SKM-1 treated with dmso at 0.1 percent for 144 hours (cell line): ENCODE results near the gene POLE.

Experiments used
- DNase-seq: peaks from one replicate; lab custom pipeline; 2025; ENCODE audit not compliant: unreplicated experiment; lab: John Stamatoyannopoulos, UW

The POLE gene

DNA sequence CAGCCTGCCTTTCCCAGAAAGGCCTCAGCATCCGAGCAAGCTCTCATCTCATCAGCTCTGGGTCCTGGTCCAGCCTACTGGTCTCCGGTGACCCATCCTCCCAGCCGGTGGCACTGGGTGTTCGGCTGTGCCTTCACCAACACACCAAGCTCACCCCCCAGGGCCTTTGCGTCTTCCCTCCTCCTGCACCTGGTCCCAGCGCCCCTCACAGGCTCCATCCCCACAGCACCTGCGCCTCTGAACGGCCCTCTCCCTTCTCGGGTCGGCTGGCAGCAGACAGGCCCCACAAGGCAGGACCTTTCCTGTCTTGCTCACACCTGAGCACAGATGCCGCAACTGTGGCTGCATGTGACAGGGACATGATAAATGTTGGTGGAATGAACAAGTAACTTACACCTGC is 55.5 kb downstream of the POLE start:
- DNase-seq, result no peak

DNA sequence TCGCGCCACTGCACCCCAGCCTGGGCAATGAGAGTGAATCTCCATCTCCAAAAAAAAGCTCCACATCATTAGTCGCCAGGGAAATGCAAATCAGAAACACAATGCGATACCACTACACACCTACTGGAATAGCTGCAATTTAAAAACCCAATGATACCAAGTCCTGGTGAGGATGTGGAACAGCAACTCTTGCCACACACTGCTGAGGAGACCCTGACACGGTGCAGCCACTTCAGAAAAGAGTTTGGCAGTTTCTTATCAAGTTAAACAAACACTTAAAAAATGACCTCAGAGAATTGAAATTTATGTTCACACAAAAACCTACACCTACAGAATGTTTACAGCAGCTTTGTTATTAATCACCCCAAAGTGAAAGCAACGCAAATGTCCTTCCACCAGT is 56.5 kb downstream of the POLE start:
- no peak for DNase-seq

DNA sequence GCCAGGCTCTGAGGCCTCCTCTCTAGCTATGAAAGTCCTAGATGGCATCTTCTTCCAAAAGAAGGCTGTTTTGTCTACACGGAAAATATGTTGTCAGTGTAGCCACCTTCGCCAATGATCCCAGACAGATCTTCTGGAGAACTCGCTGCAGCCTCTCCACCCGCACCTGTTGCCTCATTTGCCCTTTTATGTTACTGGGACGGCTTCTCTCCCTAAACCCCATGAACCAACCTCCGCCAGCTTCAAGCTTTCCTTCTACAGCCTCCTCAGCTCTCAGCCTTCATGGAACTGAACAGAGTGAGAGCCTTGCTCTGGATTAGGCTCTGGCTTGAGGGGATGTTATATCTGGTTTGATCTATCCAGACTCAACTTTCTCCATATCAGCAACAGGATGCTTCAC is 57.8 kb downstream of the POLE start:
- no peak for DNase-seq

DNA sequence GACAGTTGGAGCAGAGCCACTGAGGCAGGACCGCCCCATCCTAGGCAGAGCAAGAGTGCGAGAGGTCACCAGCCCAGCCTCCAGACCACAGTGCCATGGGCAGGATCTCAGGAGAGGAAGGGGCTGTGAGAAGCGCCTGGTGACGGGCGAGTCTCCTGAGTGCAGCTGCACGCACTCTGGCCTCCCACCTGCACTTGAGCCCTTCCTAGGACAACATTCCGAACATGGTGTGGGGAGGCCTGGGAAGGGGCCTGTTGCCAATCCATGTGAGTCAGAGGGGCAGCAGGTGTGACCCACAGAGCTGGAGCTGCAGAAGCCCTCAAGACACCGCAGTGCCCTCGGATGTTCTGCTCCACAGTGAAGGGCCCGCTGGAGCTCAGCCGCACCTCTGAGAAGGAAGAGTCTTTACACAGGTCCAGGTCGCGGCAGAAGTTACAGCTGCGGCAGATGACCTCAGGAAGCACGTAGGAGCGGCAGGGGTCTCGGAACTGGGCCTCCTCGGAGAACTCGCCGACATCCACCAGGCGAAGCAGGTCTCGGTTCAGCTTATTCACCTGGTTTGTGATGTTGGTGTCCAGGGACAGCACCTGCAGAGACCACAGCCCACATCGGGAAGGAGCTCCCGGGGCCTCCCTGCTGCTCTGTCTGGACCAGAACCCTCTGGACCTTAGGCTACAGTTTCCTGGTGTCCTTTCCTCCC is 61.3 kb downstream of the POLE start:
- DNase-seq, result no peak

DNA sequence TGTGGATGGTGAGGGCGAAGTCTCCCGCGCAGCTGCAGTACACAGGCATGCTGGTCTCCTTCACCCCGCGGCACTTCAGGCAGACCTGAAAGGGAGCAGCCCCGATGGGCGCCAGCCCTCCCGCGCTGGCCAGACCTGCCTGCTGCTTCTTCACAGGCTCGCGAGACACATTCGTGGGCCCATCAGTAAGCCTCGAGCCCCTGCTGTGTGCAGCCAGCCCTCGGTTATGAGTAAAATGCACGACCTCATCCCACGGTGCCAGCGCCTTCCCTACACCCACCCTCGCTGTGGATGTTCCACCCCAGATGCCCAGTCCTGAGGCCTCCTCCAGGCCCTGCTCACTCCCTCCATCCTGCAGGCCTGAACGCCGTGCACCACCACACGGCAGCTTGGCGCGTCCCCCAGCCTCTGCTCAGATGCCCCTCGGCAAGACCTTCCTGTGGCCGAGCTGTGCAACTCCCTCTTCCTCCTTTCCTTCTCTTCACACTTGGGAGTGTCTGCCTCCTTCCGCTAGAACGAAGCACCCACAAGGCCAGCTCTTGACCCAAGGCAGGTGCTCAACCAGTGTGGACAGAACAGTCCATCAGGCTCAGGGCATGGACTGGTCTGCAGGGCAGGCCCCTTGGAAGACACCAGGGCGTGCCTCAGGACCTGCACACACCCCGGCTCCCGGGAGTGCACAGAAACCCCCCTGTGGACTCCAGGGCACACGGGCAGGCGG is 62.1 kb downstream of the POLE start:
- no peak for DNase-seq

DNA sequence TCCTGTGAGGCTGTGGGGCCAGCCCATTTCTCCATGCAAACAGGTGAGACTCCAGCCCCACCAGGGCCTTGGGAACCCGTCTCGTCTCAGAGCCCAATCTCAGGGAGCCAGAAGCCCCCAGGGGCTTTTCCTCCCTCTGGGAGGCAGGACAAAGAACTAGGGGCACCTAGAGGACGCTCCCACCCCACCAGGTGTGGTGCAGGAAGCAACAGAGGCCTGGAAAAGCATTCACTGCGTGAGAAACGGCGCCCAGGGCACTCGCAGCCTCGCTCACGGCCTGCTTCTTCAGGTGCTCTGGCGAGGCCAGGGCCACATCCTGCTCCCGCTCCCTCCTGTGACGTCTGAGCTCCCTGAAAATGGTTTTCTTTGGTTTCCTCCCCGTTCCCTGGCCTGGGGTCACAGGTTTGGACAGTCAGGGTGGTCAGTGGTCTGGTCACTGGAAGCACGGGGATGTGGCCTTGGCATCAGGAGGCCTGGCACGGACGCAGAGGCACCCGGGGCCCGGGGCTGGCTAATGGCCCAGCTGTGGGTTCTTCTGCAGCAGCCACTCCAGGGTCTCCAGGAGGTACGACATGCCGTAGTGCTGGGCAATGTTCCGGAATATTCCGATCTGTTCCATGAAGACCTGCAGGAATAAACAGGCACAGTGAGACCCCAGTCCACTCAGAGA is 62.8 kb downstream of the POLE start:
- no peak for DNase-seq

DNA sequence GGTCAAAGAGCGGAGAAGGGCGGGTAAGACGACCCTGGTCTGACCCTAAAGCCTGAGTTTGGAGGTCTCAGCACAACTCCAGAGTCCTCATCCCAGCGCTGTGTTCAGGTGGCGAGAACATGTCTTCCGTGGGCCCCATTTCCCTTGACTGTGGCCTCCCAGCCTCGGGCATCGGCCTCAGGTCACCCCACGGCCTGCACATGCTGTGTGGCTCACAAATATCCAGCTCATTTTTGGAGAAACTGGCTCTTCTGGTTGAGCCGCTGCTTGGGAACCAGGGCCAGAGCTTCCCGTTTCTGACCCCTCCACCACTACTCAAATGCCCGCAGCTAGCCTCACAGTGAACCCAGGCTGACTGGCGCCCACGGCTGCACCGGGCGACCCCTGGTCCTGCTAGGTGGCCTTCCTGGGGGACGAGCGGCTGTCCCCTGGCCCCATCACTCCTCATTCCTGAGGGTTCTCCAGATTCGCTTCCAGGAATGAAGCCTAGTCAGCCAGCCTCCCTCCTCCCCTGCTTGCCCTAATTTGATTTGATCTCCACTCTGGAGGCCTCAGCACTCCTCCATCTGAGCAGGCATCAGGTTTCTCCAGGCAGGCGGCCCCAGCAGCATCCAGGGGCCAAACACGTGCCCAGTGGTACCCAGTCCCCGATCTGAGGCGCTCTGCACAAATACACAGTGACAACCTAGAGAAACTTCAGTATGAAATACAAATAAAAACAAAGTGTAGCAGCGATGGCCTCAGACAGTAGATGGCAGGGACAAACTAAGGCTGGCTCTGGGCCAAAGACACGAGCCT is 63.9 kb downstream of the POLE start:
- DNase-seq, result no peak

DNA sequence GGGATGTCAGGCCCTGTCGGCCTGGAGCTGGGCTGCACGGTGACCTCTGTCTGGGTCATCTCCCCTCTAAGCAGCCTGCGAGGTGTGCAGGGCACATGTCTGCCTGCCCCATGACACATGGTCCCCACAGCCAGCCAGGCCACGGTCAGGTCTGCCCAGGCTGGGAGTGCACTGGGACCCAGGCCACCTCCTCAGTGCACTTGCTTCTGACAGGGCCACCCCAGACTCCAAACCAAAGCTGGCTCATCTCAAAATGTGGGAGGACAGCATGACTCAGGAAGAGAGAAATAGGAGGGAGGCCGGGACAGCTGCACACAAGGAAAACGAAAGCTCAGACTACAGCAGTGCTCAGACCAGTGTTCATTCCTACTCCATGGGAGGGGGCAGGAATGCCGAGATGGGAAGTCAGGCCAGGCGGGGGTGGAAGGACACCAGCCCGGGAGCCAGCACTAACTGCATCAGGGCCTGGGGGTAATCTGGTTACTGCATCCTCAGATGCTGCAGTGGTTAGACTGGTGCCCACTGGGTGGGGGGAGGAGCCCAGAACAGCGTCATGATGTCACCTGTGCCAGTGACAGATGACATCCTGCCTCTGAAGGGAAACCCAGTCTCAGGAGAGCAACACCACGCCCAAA is 64.6 kb downstream of the POLE start:
- DNase-seq, result no peak

DNA sequence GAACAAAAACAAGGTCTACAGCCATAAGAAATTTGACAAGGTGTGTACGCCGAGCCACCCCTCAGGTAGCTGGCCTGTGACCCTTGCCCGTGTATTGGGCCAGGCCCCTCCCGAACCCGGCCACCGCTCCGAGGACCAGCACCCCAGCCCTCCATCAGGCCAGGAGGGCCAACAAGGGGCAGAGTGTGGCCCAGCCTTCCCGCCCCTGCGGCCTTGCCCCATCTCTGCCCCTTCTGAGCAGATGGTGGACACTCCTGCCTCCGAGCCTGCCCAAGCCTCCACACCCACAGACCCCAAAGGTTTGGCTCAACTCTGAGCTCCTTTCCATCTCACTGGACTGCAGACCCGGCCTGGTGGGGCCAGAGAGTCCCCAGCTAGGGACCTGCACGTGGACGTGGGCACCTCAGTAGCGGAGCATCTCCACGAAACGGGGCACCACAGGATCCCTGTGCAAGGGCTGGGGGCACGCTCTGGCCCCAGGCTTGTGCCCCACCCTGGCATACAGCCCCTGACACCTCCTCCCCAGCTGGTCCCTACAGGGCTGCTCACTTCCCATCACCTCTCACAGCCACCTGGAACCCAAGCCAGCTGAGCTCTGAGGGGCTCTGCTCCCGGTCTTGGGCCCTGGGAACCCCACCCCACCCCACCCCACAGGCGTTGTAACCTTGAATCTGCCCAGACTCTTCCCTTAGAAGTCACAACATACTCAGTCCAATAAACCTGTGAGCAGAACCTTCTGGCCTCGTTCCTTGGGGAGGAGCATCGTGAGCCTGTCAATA is 65.3 kb downstream of the POLE start:
- no peak for DNase-seq

DNA sequence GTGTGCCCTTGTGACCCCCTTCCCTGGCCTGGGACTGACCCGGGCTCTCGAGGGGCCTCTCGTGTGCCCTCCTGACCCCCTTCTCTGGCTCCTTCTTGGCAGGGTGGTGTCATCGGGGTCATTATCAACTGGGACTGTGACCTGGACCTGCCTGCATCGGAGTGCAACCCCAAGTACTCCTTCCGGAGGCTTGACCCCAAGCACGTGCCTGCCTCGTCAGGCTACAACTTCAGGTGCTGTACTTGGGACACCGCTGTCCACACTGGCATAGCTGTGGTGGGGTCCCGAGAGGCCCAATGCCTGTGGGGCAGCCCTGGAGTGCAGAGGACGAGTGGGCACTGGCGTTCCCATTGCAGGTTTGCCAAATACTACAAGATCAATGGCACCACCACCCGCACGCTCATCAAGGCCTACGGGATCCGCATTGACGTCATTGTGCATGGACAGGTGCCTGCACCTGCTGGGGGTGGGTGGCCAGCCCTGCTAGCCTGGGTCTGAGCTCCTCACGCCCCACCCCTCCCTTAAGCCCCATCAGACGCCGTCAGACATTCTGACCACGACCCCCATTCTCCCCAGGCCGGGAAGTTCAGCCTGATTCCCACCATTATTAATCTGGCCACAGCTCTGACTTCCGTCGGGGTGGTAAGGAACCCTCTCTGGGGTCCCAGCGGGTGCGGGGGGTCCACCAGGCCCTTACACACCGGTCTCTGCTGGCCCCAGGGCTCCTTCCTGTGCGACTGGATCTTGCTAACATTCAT is 66.1 kb downstream of the POLE start:
- DNase-seq, result no peak

DNA sequence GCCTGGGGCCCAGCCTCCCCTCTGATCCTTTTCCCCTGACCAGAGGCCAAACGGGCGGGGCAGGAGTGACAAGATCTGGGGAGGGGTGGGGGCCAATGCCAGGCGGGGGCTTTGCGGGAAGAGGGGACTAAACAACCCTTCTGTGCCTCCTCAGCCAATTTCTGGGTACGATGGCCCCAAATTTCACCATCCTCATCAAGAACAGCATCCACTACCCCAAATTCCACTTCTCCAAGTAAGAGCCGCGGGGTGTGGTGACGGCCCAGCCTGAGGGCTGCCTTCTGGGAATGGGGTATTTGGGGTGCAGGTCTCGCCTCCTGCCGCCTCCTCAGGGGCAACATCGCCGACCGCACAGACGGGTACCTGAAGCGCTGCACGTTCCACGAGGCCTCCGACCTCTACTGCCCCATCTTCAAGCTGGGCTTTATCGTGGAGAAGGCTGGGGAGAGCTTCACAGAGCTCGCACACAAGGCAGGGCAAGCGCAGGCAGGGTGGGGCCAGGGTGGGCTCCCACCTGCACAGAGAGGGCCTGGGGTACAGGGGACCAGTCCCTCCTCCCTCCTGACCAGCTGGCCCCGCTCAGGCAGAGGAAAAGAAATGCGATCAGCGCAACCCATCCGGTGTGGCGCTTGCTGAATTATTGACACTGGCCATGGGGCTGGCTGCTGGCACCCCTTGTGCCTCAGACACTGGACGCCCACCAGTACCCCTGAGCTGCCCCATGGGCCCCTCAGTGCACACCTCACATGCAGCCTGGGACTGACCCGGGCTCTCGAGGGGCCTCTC is 66.8 kb downstream of the POLE start:
- DNase-seq, result no peak

DNA sequence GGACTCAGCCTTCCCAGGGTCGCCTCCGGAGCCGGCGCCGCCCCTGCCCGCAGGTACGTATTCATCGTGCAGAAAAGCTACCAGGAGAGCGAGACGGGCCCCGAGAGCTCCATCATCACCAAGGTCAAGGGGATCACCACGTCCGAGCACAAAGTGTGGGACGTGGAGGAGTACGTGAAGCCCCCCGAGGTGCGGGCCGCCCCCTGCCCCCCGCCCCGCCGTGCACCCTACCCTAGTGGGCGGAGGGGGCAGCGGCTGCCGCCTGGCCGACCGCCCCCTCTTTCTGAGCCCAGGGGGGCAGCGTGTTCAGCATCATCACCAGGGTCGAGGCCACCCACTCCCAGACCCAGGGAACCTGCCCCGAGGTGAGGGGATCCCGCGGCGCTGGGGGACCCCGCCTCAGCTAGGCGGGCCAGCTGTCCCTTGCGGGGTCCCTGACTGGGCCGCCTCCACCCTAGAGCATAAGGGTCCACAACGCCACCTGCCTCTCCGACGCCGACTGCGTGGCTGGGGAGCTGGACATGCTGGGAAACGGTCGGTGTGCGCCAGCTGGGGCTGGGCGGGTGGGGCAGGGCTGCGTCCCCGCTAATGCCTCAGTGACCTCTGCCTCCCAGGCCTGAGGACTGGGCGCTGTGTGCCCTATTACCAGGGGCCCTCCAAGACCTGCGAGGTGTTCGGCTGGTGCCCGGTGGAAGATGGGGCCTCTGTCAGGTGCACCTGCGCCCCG is 67.6 kb downstream of the POLE start:
- DNase-seq, result no peak

DNA sequence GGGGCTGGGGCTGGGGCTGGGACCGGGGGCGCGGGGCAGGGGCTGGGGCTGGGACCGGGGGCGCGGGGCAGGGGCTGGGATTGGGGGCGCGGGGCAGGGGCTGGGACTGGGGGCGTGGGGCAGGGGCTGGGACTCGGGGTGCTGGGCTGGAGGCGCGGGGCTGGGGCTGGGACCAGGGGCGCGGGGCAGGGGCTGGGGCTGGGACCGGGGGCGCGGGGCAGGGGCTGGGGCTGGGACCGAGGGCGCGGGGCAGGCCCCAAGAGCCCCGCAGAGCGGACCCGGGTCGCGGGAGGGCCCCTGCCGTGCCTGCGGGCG is 68.1 kb downstream of the POLE start:
- no peak for DNase-seq

DNA sequence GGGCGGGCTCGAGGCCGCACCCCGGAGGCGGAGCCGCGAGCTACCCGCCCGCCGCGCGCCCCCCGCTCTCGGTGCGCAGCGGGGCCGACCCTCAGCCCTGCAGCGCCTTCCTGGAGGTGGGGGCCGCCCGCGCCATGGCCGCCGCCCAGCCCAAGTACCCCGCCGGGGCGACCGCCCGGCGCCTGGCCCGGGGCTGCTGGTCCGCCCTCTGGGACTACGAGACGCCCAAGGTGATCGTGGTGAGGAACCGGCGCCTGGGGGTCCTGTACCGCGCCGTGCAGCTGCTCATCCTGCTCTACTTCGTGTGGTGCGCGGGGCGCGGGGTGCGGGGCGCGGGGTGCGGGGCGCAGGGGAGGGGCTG is 68.5 kb downstream of the POLE start, which contains the start of gene P2RX2:
Gene P2RX2 (plus strand): TSS at position 94 of the 361 bp plus-strand sequence. CDS start 41 bp downstream, at position 135.
- DNase-seq, result no peak

DNA sequence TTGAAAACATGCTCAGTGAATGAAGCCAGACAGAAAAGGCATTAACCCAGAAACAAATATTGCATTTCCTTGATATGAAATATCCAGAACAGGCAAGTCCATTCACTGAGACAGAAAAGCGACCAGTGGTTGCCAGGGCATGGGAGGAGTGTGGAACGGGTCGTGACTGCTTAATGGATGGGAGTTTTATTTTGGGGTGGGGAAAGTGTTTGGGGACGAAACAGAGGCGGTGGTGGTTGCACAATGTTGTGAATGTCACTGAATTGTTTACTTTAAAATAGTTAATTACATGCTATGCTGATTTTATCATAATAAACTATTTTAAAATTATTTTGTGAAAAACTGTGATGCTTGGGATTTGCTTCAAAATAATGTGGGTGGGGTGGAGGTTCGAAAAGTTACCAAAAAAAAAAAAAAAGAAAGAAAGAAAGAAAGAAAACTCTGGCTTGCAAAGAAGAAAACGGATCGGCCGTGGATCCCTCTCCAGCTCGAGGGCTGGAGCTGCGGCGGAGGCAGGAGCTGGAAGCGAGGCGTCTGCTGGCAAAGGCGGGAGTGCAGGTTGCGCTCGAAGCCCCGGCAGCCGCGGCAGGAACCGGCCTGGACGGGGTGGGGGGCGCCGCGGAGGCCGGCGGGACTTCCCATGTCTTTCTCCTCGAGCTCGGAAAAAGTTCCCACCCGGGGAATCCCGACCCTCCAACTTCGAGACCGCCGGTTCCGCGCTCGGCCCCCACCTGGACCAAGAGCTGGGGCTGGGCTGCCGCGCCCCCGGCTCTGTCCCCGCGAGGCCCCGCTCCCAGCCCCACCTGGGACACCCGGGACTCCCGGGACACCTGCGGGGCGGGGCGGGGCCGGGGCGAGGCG is 69.1 kb downstream of the POLE start:
- no peak for DNase-seq

DNA sequence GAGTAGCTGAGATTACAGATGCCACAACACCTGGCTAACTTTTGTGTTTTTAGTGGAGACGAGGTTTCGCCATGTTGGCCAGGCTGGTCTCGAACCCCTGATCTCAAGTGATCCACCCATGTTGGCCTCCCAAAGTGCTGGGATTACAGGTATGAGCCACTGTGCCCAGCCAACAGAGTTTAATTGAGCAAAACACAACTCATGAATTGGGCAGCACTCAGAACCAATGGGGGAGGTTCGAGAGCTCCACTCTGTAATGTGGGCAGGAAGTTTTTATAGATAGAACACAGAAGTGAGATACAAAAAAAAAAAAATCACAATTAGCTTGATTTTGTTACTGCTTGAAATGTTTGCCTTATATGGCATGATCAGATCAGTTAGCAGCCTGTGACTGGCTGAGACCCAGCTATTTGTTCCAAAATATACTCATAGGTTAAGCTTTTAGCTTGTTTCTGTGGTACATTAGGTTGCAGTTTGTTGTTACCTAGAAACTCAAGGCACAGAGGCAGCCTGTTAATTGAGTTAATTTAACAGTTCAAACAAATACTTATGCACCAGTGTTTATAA is 69.9 kb downstream of the POLE start:
- no peak for DNase-seq

DNA sequence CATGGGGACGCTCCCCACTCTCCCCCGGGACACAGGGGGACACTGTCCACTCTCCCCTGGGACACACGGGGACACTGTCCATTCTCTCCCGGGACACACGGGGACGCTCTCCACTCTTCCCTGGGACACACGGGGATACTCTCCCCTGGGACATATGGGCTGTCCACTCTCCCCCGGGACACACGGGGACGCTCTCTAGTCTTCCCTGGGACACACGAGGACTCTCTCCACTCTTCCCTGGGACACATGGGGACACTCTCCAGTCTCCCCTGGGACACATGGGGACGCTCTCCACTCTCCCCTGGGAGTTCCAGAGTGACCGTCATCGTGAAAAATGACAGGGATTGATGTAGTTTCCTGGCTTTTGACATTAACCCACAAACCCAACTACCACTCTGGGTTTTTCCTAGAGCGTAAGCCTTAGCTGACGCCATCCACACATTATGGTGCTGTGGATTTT is 71.5 kb downstream of the POLE start:
- DNase-seq, result no peak
